HL-60 (cell line): ENCODE results near the gene KIF22.

Experiments
- CTCF ChIP-seq: IDR thresholded peaks from one replicate; pipeline ENCODE4 v1.5.1; 2011; ENCODE audit warnings: low read length, control low read depth, inconsistent platforms; ENCODE audit not compliant: insufficient read depth
- GABPA ChIP-seq: IDR thresholded peaks from 2 replicates; pipeline ENCODE4 v1.6.1; 2012; ENCODE audit warnings: low read depth
- POLR2AphosphoS5 ChIP-seq: IDR thresholded peaks from 2 replicates; pipeline ENCODE4 v1.6.1; 2012; ENCODE audit warnings: low read depth
- REST ChIP-seq: IDR thresholded peaks from 2 replicates; pipeline ENCODE4 v1.6.1; 2012; ENCODE audit warnings: low read depth; ENCODE audit not compliant: insufficient replicate concordance
- SPI1 ChIP-seq: IDR thresholded peaks from 2 replicates; pipeline ENCODE4 v1.6.1; 2012; ENCODE audit warnings: low read depth, mild to moderate bottlenecking, borderline replicate concordance

DNA sequence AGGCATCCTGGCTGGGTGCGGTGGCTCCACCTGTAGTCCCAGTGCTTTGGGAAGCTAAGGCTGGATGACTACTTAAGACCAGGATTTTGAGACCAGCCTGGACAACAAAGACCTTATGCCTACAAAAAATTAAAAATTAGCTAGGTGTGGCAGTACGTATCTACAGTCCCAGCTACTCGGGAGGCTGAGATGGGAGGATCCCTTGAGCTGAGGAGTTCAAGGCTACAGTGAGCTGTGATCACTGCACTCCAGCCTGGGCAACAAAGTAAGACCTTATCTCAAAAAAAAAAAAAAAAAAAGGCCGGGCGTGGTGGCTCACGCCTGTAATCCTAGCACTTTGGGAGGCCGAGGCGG lies 35.8 kb downstream of the KIF22 start:
- TF ChIP-seq CTCF (no peak), POLR2AphosphoS5 (no peak), REST (no peak), GABPA (no peak), SPI1 (no peak)
